Activated T-cell treated with anti-CD3 and anti-CD28 coated beads, Interleukin-2, amount 50 U/mL, for 4 hours (primary cell): ENCODE data around the gene RNF40. TPM values are rescaled to one million over a fixed set of nuclear protein-coding genes. Genes with fewer than 3 reads are reported as not detected.
A peak's percentile ranks its signal among the peaks of the same experiment; 100 is the strongest.

ENCODE experiments used
- ATAC-seq, 2 donors: fragments of 200-7000 bp; cut with Tn5 transposase; one replicate each; pipeline ENCODE4 v1.10.0; 2021
- DNase-seq: peaks from one replicate; pipeline ENCODE4 v3.0.0-alpha.2; 2020
- H3K27me3 Mint-ChIP-seq: one replicate; pipeline ENCODE4 v1.8.0; 2021; ENCODE audit warnings: low read depth, mixed read lengths
- H3K36me3 Mint-ChIP-seq: one replicate; pipeline ENCODE4 v1.8.0; 2022; ENCODE audit warnings: mixed read lengths; ENCODE audit not compliant: insufficient read depth
- H3K4me1 Mint-ChIP-seq: one replicate; pipeline ENCODE4 v1.8.0; 2021; ENCODE audit warnings: low read depth, mixed read lengths
- H3K4me3 Mint-ChIP-seq: one replicate; pipeline ENCODE4 v1.8.0; 2021; ENCODE audit warnings: mild to moderate bottlenecking, moderate library complexity, mixed read lengths
- H3K9me3 Mint-ChIP-seq: one replicate; pipeline ENCODE4 v1.8.0; 2021; ENCODE audit warnings: mixed read lengths
- total RNA-seq, 3 donors: library from RNA; stranded (reverse); gene quantifications; one replicate each; pipeline ENCODE4 v1.2.1, GENCODE V29; 2021

Gene RNF40
- total RNA-seq, 3 donors from 2014 or later: 111 to 115 (median 113) TPM

- H3K4me3 Mint-ChIP-seq: peak overlapping the region; percentile 91
- DNase-seq: no peak
- peaks cover 17% of the 10 kb centered on the region for H3K4me1 Mint-ChIP-seq
- ATAC-seq: peak; percentile 22
- no peaks in the 10 kb centered on the region for H3K9me3 Mint-ChIP-seq
- peaks cover 12% of the 10 kb centered on the region for H3K36me3 Mint-ChIP-seq
- H3K27me3 Mint-ChIP-seq: no peaks in the 10 kb centered on the region
Measured at GRCh38 chr16:30748634-30749445, 13.3 kb upstream of the RNF40 start.

- Mint-ChIP-seq H3K4me1 (peaks cover 17% of the 10 kb centered on the region), H3K27me3 (no peaks in the 10 kb centered on the region), H3K4me3 (peak overlapping the region; percentile 26), H3K36me3 (peaks cover 7% of the 10 kb centered on the region), H3K9me3 (no peaks in the 10 kb centered on the region)
- DNase-seq: no peak
- no peak for ATAC-seq
Measured at GRCh38 chr16:30750201-30750600, 11.9 kb upstream of the RNF40 start.

GRCh38 chr16:30750876-30751465 is 11.2 kb upstream of the RNF40 start:
- Mint-ChIP-seq H3K36me3 (peaks cover 6% of the 10 kb centered on the region), H3K9me3 (no peaks in the 10 kb centered on the region), H3K4me3 (no peak overlapping the region), H3K27me3 (no peaks in the 10 kb centered on the region), H3K4me1 (peaks cover 17% of the 10 kb centered on the region)
- no peak for DNase-seq
- ATAC-seq: no peak

GRCh38 chr16:30753596-30753995 is 8.5 kb upstream of the RNF40 start:
- DNase-seq (no peak), ATAC-seq (no peak)
- Mint-ChIP-seq H3K9me3 (no peaks in the 10 kb centered on the region), H3K27me3 (no peaks in the 10 kb centered on the region), H3K36me3 (peaks cover 8% of the 10 kb centered on the region), H3K4me3 (no peak overlapping the region), H3K4me1 (peaks cover 7% of the 10 kb centered on the region)

- no peaks in the 10 kb centered on the region for H3K27me3 Mint-ChIP-seq
- peaks cover 8% of the 10 kb centered on the region for H3K4me1 Mint-ChIP-seq
- H3K9me3 Mint-ChIP-seq: no peaks in the 10 kb centered on the region
- H3K4me3 Mint-ChIP-seq: no peak overlapping the region
- no peak for DNase-seq
- no peak for ATAC-seq
- peaks cover 7% of the 10 kb centered on the region for H3K36me3 Mint-ChIP-seq
Measured at GRCh38 chr16:30755955-30756780, 6.0 kb upstream of the RNF40 start.

GRCh38 chr16:30756781-30757100 is 5.4 kb upstream of the RNF40 start:
- no peaks in the 10 kb centered on the region for H3K9me3 Mint-ChIP-seq
- no peaks in the 10 kb centered on the region for H3K27me3 Mint-ChIP-seq
- no peak overlapping the region for H3K4me3 Mint-ChIP-seq
- DNase-seq: no peak
- ATAC-seq: no peak
- H3K4me1 Mint-ChIP-seq: peaks cover 9% of the 10 kb centered on the region
- peaks cover 2% of the 10 kb centered on the region for H3K36me3 Mint-ChIP-seq

GRCh38 chr16:30757316-30757715 is 4.8 kb upstream of the RNF40 start:
- ATAC-seq (no peak), DNase-seq (no peak)
- Mint-ChIP-seq H3K4me3 (no peak overlapping the region), H3K9me3 (no peaks in the 10 kb centered on the region), H3K36me3 (peaks cover 2% of the 10 kb centered on the region), H3K4me1 (peaks cover 9% of the 10 kb centered on the region), H3K27me3 (no peaks in the 10 kb centered on the region)

- ATAC-seq (no peak), DNase-seq (no peak)
- no peak overlapping the region for H3K4me3 Mint-ChIP-seq
- no peaks in the 10 kb centered on the region for H3K9me3 Mint-ChIP-seq
- H3K4me1 Mint-ChIP-seq: peaks cover 23% of the 10 kb centered on the region
- H3K36me3 Mint-ChIP-seq: peaks cover 10% of the 10 kb centered on the region
- H3K27me3 Mint-ChIP-seq: no peaks in the 10 kb centered on the region
Measured at GRCh38 chr16:30758988-30759491, 3.1 kb upstream of the RNF40 start.

- ATAC-seq (no peak), DNase-seq (no peak)
- Mint-ChIP-seq H3K27me3 (no peaks in the 10 kb centered on the region), H3K4me3 (peak overlapping the region; percentile 21), H3K9me3 (no peaks in the 10 kb centered on the region), H3K36me3 (peaks cover 13% of the 10 kb centered on the region), H3K4me1 (peaks cover 23% of the 10 kb centered on the region)
Measured at GRCh38 chr16:30760001-30760559, 2.0 kb upstream of the RNF40 start.

- H3K4me1 Mint-ChIP-seq: peaks cover 23% of the 10 kb centered on the region
- no peak for ATAC-seq
- peak overlapping the region; percentile 94 for H3K4me3 Mint-ChIP-seq
- no peak for DNase-seq
- H3K9me3 Mint-ChIP-seq: no peaks in the 10 kb centered on the region
- H3K27me3 Mint-ChIP-seq: no peaks in the 10 kb centered on the region
- peaks cover 18% of the 10 kb centered on the region for H3K36me3 Mint-ChIP-seq
Measured at GRCh38 chr16:30760577-30761426, 1.3 kb upstream of the RNF40 start.

GRCh38 chr16:30761427-30761927 is 645 bp upstream of the RNF40 start:
- ATAC-seq: peak; percentile 51 to 52
- Mint-ChIP-seq H3K4me1 (peaks cover 23% of the 10 kb centered on the region), H3K9me3 (no peaks in the 10 kb centered on the region), H3K36me3 (peaks cover 22% of the 10 kb centered on the region), H3K27me3 (no peaks in the 10 kb centered on the region), H3K4me3 (peak overlapping the region; percentile 94)
- DNase-seq: peak; percentile 21

GRCh38 chr16:30762991-30763725 is 1.0 kb downstream of the RNF40 start:
- peak overlapping the region; percentile 94 for H3K4me3 Mint-ChIP-seq
- ATAC-seq: no peak
- H3K36me3 Mint-ChIP-seq: peaks cover 25% of the 10 kb centered on the region
- no peak for DNase-seq
- H3K4me1 Mint-ChIP-seq: peaks cover 26% of the 10 kb centered on the region
- no peaks in the 10 kb centered on the region for H3K27me3 Mint-ChIP-seq
- H3K9me3 Mint-ChIP-seq: no peaks in the 10 kb centered on the region

GRCh38 chr16:30764086-30764485 is 2.0 kb downstream of the RNF40 start:
- no peak for ATAC-seq
- peaks cover 31% of the 10 kb centered on the region for H3K36me3 Mint-ChIP-seq
- H3K4me1 Mint-ChIP-seq: peaks cover 27% of the 10 kb centered on the region

More at GRCh38 chr16:30764086-30764485, 2.0 kb downstream of the RNF40 start:
- DNase-seq: no peak
- H3K27me3 Mint-ChIP-seq: no peaks in the 10 kb centered on the region
- H3K9me3 Mint-ChIP-seq: no peaks in the 10 kb centered on the region
- H3K4me3 Mint-ChIP-seq: peak overlapping the region; percentile 94
